ENCODE results near the gene ARID4B.
A peak's percentile ranks its signal among the peaks of the same experiment; 100 is the strongest.
"Not testable (repeated sequence)": the region's sequence is repeated elsewhere in the genome, so short reads cannot be mapped to it uniquely, and the experiment has no call there.

Gene ARID4B

GRCh38 chr1:235328271-235329138 lies 526 bp upstream of the ARID4B start, which contains the start of gene GGPS1:
Gene GGPS1, plus strand, starts transcription at chr1:235328570. Its CDS starts 6,695 bp downstream, at chr1:235335265.
- DNase-seq: peak; percentile 94

GRCh38 chr1:235326719-235327558 lies 1.0 kb downstream of the ARID4B start:
- peak; percentile 2 for DNase-seq

- no peak for DNase-seq
Measured at GRCh38 chr1:235325854-235326253, 2.1 kb downstream of the ARID4B start.

- no peak for DNase-seq
Measured at GRCh38 chr1:235325139-235325538, 2.8 kb downstream of the ARID4B start.

GRCh38 chr1:235324296-235324695 lies 3.7 kb downstream of the ARID4B start:
- no peak for DNase-seq

- DNase-seq: no peak
Measured at GRCh38 chr1:235320521-235321179, 7.3 kb downstream of the ARID4B start.

GRCh38 chr1:235319255-235319654 lies 8.7 kb downstream of the ARID4B start:
- no peak for DNase-seq

GRCh38 chr1:235317168-235317567 lies 10.8 kb downstream of the ARID4B start:
- no peak for DNase-seq

GRCh38 chr1:235315735-235316134 lies 12.2 kb downstream of the ARID4B start:
- DNase-seq: no peak

- DNase-seq: no peak
Measured at GRCh38 chr1:235315173-235315572, 12.8 kb downstream of the ARID4B start.

- no peak for DNase-seq
Measured at GRCh38 chr1:235313931-235314678, 13.9 kb downstream of the ARID4B start.

GRCh38 chr1:235313262-235313661 lies 14.7 kb downstream of the ARID4B start:
- no peak for DNase-seq

- DNase-seq: not testable (repeated sequence)
Measured at GRCh38 chr1:235309206-235309605, 18.8 kb downstream of the ARID4B start.

GRCh38 chr1:235307158-235308124 lies 20.5 kb downstream of the ARID4B start:
- DNase-seq: no peak

- no peak for DNase-seq
Measured at GRCh38 chr1:235304549-235305451, 23.2 kb downstream of the ARID4B start.

- DNase-seq: no peak
Measured at GRCh38 chr1:235302143-235302542, 25.8 kb downstream of the ARID4B start.

- no peak for DNase-seq
Measured at GRCh38 chr1:235299169-235299858, 28.7 kb downstream of the ARID4B start.

- no peak for DNase-seq
Measured at GRCh38 chr1:235298758-235299157, 29.2 kb downstream of the ARID4B start.

GRCh38 chr1:235297579-235297978 lies 30.4 kb downstream of the ARID4B start:
- DNase-seq: no peak

All from NCI-H187 treated with DMSO at 0.1 percent for 48 hours (cell line).